GM23248 (cell line): ENCODE measurements around the gene POLRMT. TPM values are rescaled to one million over a fixed set of nuclear protein-coding genes. Genes with fewer than 3 reads are reported as not detected.

Experiments used
- DNase-seq: peaks from one replicate; pipeline ENCODE4 v3.0.0-alpha.2; 2015
- H2AFZ ChIP-seq: fragments of 200-600 bp; sonication (generic); 2 replicates; pipeline ENCODE4 v1.6.1; 2016; ENCODE audit warnings: antibody characterized with exemption
- H3F3A ChIP-seq: fragments of 200-600 bp; sonication (generic); 2 replicates; pipeline ENCODE4 v1.6.1; 2016; ENCODE audit warnings: mild to moderate bottlenecking, antibody characterized with exemption, mixed run types; ENCODE audit not compliant: insufficient read depth
- H3K27ac ChIP-seq: fragments of 200-600 bp; sonication (generic); 2 replicates; pipeline ENCODE4 v1.5.1; 2016; ENCODE audit warnings: mild to moderate bottlenecking
- H3K27me3 ChIP-seq: fragments of 200-600 bp; sonication (generic); replicated peaks from 2 replicates; pipeline ENCODE4 v1.6.1; 2016; ENCODE audit warnings: mild to moderate bottlenecking; ENCODE audit not compliant: insufficient read depth
- H3K36me3 ChIP-seq: fragments of 200-600 bp; sonication (generic); 2 replicates; pipeline ENCODE4 v1.6.1; 2016; ENCODE audit warnings: low read depth, mild to moderate bottlenecking
- H3K4me1 ChIP-seq: fragments of 200-600 bp; sonication (generic); 2 replicates; pipeline ENCODE4 v1.6.1; 2016; ENCODE audit warnings: mild to moderate bottlenecking; ENCODE audit not compliant: insufficient read depth
- H3K4me2 ChIP-seq: fragments of 200-600 bp; sonication (generic); one replicate; pipeline ENCODE4 v1.6.1; 2016; ENCODE audit warnings: mild to moderate bottlenecking; ENCODE audit not compliant: unreplicated experiment
- H3K4me3 ChIP-seq: fragments of 200-600 bp; sonication (generic); 2 replicates; pipeline ENCODE4 v1.5.1; 2016; ENCODE audit warnings: mild to moderate bottlenecking
- H3K79me2 ChIP-seq: fragments of 200-600 bp; sonication (generic); 2 replicates; pipeline ENCODE4 v1.6.1; 2016; ENCODE audit warnings: mild to moderate bottlenecking; ENCODE audit not compliant: insufficient read depth
- H3K9ac ChIP-seq: fragments of 200-600 bp; sonication (generic); 2 replicates; pipeline ENCODE4 v1.6.1; 2016; ENCODE audit warnings: mild to moderate bottlenecking
- H3K9me2 ChIP-seq: fragments of 200-600 bp; sonication (generic); 2 replicates; pipeline ENCODE4 v1.6.1; 2016; ENCODE audit warnings: mixed run types, mild to moderate bottlenecking, moderate library complexity; ENCODE audit not compliant: insufficient read depth
- H3K9me3 ChIP-seq: fragments of 200-600 bp; sonication (generic); one replicate; pipeline ENCODE4 v1.6.1; 2017; ENCODE audit warnings: low read depth
- H4K20me1 ChIP-seq: fragments of 200-600 bp; sonication (generic); 2 replicates; pipeline ENCODE4 v1.6.0; 2016; ENCODE audit not compliant: insufficient read depth
- EZH2 ChIP-seq: fragments of 200-600 bp; sonication (generic); IDR thresholded peaks from 2 replicates; pipeline ENCODE4 v1.6.1; 2018; ENCODE audit warnings: antibody characterized with exemption, mild to moderate bottlenecking; ENCODE audit not compliant: insufficient read depth, poor library complexity, severe bottlenecking
- EZH2phosphoT487 ChIP-seq: fragments of 200-600 bp; sonication (generic); IDR thresholded peaks from 2 replicates; pipeline ENCODE4 v1.6.1; 2018; ENCODE audit warnings: antibody characterized with exemption, moderate library complexity, mild to moderate bottlenecking, low read depth; ENCODE audit not compliant: insufficient read depth
- WGBS, 2 experiments: methylation state at CpG; one replicate each; pipeline ENCODE4 v1.1.6; 2015 to 2017; ENCODE audit warnings: low lambda C conversion rate in 2 of 2, low coverage in 1 of 2; ENCODE audit errors: missing lambda C conversion rate in 2 of 2; 5-methylcytosine and 5-hydroxymethylcytosine counted together
- in situ Hi-C: fragments of 300-500 bp; cut with MboI; formaldehyde crosslinking; loops from 2 replicates; pipeline ENCODE4 v1.15.0; 2020
- polyA plus RNA-seq: library from polyadenylated mRNA; unstranded; fragments of >200 nt; fragmentation: Nextera tagmentation; extraction: Ambion mirVana; gene quantifications from 2 replicates; pipeline ENCODE4 v1.2.1, GENCODE V29; 2016
- total RNA-seq: library from RNA; depleted of rRNA; stranded (reverse); fragments of >200 nt; shearing (Covaris generic); gene quantifications from 2 replicates; pipeline ENCODE4 v1.2.3, GENCODE V29; 2014

POLRMT gene
- total and polyA plus RNA-seq, 2 experiments from 2014 or later, result 23.6 to 36.2 TPM

DNA sequence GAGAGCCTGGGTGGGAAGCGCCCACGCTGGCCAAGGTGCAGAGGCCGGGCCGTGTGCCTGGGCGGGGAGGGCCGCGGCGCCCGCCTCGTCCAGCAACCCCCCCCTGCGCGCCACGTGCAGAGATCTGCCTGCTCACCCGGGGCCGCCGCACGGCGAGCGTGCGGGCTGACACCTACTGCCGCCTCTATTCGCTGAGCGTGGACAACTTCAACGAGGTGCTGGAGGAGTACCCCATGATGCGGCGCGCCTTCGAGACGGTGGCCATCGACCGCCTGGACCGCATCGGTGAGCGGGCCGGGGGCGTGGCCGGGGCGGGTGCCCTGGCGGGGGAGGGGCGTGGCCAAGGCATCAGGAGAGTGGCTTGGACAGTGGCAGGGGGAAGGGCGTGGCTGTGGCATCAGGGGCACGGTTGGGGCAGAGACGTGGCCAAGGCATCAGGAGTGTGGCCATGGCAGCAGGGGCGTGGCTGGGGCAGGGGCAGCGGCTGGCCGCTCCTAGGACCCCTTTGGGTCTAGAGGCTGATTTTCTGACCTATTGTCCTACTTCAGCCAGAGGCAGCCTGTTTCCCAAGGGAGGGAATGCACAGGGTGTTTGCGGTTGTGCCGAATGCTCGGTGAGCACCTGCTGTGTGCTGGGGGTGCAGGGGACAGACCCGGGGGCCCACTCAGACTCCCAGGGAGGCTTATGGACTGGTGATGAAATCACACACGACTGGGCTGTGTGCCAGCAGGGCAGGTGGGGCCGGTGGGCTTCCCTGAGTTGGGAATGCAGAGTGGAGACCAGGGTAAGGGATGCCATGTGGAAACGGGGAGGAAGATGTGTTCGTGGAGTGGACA lies 19.4 kb downstream of the POLRMT start:
- Histone ChIP-seq H3K36me3 (no peaks in the 10 kb centered on the region), H3K4me2 (no peak overlapping the region), H3K4me1 (peaks cover 15% of the 10 kb centered on the region), H3F3A (peaks cover 6% of the 10 kb centered on the region), H3K79me2 (no peaks in the 10 kb centered on the region), H3K9me3 (no peaks in the 10 kb centered on the region), H2AFZ (no peak overlapping the region), H3K4me3 (no peak overlapping the region), H3K27ac (no peak overlapping the region), H3K9ac (no peak overlapping the region), H3K27me3 (no peaks in the 10 kb centered on the region), H3K9me2 (no peaks in the 10 kb centered on the region), H4K20me1 (no peaks in the 10 kb centered on the region)
- in situ Hi-C loops, result no loop called here
- no peak for DNase-seq
- TF ChIP-seq EZH2phosphoT487, result no peak
- WGBS, 2 experiments, result 91% methylated on average over 16 to 54 of the region's 54 CpGs

DNA sequence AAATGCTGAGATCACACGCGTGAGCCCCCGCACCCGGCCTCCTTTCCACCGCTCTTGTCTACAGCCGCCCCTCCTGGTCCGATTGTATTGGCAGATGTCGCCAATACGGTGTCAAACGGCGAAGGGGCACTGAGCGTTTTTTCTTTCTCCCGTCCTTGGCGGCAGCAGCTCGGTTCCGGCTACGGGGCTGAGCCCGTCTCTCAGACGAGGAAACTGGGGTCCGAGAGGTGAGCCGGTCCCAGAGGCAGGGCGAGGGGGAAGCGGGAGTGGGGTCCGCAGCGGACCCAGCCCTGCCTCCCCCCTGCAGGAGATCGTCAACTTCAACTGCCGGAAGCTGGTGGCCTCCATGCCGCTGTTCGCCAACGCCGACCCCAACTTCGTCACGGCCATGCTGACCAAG lies 20.4 kb downstream of the POLRMT start:
- Histone ChIP-seq H3K9me3 (no peaks in the 10 kb centered on the region), H3K9me2 (no peaks in the 10 kb centered on the region), H3K27me3 (no peaks in the 10 kb centered on the region), H3F3A (peaks cover 6% of the 10 kb centered on the region), H3K27ac (no peak overlapping the region), H3K4me2 (no peak overlapping the region), H2AFZ (no peak overlapping the region), H3K4me1 (peaks cover 15% of the 10 kb centered on the region), H3K36me3 (no peaks in the 10 kb centered on the region), H4K20me1 (no peaks in the 10 kb centered on the region), H3K4me3 (no peak overlapping the region), H3K9ac (no peak overlapping the region), H3K79me2 (no peaks in the 10 kb centered on the region)
- TF ChIP-seq EZH2phosphoT487, result no peak
- TF ChIP-seq EZH2, result no peak
- DNase-seq, result no peak
- WGBS, 2 experiments, result 93 to 95% methylated on average over 31 to 33 of the region's 33 CpGs
- in situ Hi-C loops, result no loop called here

DNA sequence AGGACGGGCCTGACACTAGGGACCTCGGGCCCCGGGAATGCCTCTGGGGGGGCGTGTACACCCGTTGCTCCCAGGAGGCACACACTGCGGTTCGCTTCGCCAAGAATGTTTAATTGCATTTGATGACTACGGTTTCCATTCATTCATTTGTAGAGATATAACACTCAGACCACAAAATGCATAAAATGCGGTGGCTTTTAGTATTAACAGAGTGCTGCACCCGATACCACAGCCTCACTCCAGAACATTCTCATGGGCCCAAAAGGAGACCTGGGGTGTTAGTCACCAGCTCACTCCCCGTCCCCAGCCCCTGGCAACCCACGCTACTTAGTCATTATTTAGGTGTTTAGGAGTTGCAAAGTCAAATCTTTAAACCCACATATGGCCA lies 21.9 kb downstream of the POLRMT start:
- Histone ChIP-seq H3K9me2 (no peaks in the 10 kb centered on the region), H3K27me3 (no peaks in the 10 kb centered on the region), H3F3A (peaks cover 6% of the 10 kb centered on the region), H2AFZ (no peak overlapping the region), H3K79me2 (no peaks in the 10 kb centered on the region), H3K36me3 (no peaks in the 10 kb centered on the region), H4K20me1 (no peaks in the 10 kb centered on the region), H3K27ac (peak overlapping the region; percentile 85), H3K4me3 (no peak overlapping the region), H3K4me2 (peak overlapping the region; percentile 51), H3K9me3 (no peaks in the 10 kb centered on the region), H3K4me1 (peaks cover 15% of the 10 kb centered on the region), H3K9ac (peak overlapping the region; percentile 65)
- WGBS, 2 experiments, result 4 to 5% methylated on average over 12 to 13 of the region's 13 CpGs
- peak; percentile 98 for DNase-seq
- in situ Hi-C loops, result no loop called here
- TF ChIP-seq EZH2phosphoT487 (peak; percentile 76; the same call in 1 of the 2 replicates), EZH2 (no peak)

DNA sequence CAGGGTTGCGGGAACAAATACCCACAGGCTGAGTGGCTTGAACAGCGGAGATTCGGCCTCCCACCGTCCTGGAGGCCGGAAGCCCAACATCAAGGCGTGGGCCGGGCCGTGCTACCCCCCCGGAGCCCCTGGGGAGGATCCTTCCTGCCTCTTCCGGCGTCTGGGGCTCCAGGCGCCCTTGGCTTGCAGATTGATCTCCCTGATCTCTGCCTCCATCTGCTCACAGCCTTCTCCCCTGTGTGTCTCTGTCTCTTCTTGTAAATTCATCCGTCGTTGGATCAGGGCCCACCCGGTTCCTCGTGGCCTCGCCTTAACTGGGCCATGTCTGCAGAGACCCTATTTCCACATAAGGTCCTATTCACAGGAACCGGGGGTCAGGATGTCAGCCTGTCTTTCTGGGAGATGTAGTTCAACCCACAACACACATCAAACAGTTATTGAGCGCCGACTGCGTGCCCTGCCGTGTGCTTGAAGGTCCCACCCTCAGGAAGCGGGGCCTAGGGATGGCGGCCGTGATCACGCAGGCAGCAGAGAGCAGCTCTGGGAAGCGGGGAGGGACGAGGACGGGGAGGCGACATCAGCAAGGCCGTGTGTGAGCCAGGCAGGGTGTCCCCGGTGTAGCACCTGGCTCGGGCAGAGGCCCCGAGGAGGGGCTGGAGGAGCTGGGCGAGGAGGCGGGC lies 22.4 kb downstream of the POLRMT start:
- Histone ChIP-seq H3K27ac (peak overlapping the region; percentile 85), H4K20me1 (no peaks in the 10 kb centered on the region), H3K4me2 (peak overlapping the region; percentile 51), H3K79me2 (no peaks in the 10 kb centered on the region), H3K4me1 (peaks cover 15% of the 10 kb centered on the region), H3K36me3 (no peaks in the 10 kb centered on the region), H3F3A (peaks cover 6% of the 10 kb centered on the region), H3K9me3 (no peaks in the 10 kb centered on the region), H3K9ac (peak overlapping the region; percentile 65), H2AFZ (peak overlapping the region; percentile 39; the same call in 1 of the 2 replicates), H3K9me2 (no peaks in the 10 kb centered on the region), H3K4me3 (peak overlapping the region; percentile 22; the same call in 1 of the 2 replicates), H3K27me3 (no peaks in the 10 kb centered on the region)
- in situ Hi-C loops, result no loop called here
- TF ChIP-seq EZH2 (no peak), EZH2phosphoT487 (no peak)
- WGBS, 2 experiments, result 33 to 34% methylated on average over 30 to 35 of the region's 36 CpGs
- peak; percentile 81 for DNase-seq
